GM23338 (cell line): Measurements from ENCODE around the gene PGLYRP2. TPM values are rescaled to one million over a fixed set of nuclear protein-coding genes. Genes with fewer than 3 reads are reported as not detected.

Experiments used
- ATAC-seq: fragments of 200-7000 bp; cut with Tn5 transposase; 3 replicates; pipeline ENCODE4 v1.9.1; 2020
- DNase-seq: peaks from one replicate; pipeline ENCODE4 v3.0.0-alpha.2; 2015; ENCODE audit warnings: low spot score
- H2AFZ ChIP-seq: fragments of 200-600 bp; sonication (generic); 2 replicates; pipeline ENCODE4 v1.8.0; 2016; ENCODE audit warnings: antibody characterized with exemption, mild to moderate bottlenecking, moderate library complexity
- H3F3A ChIP-seq: fragments of 200-600 bp; sonication (generic); replicated peaks from 2 replicates; pipeline ENCODE4 v1.8.0; 2017; ENCODE audit warnings: antibody characterized with exemption, mixed run types, low read depth
- H3K27ac ChIP-seq: fragments of 200-600 bp; sonication (generic); 2 replicates; pipeline ENCODE4 v1.6.1; 2016; ENCODE audit warnings: low read depth
- H3K27me3 ChIP-seq: fragments of 200-600 bp; sonication (generic); 2 replicates; pipeline ENCODE4 v1.8.0; 2016; ENCODE audit warnings: mild to moderate bottlenecking, mixed run types, moderate library complexity; ENCODE audit not compliant: insufficient read depth
- H3K36me3 ChIP-seq: fragments of 200-600 bp; sonication (generic); 2 replicates; pipeline ENCODE4 v1.8.0; 2016; ENCODE audit warnings: mild to moderate bottlenecking; ENCODE audit not compliant: insufficient read depth
- H3K4me1 ChIP-seq: fragments of 200-600 bp; sonication (generic); 2 replicates; pipeline ENCODE4 v1.8.0; 2016; ENCODE audit warnings: mild to moderate bottlenecking, moderate library complexity; ENCODE audit not compliant: insufficient read depth
- H3K4me2 ChIP-seq: fragments of 200-600 bp; sonication (generic); 2 replicates; pipeline ENCODE4 v1.7.1; 2017; ENCODE audit warnings: mixed run types
- H3K4me3 ChIP-seq: fragments of 200-600 bp; sonication (generic); 2 replicates; pipeline ENCODE4 v1.6.1; 2016; ENCODE audit warnings: mixed run types
- H3K79me2 ChIP-seq: fragments of 200-600 bp; sonication (generic); replicated peaks from 2 replicates; pipeline ENCODE4 v1.8.0; 2017; ENCODE audit warnings: mild to moderate bottlenecking; ENCODE audit not compliant: insufficient read depth
- H3K9me2 ChIP-seq: fragments of 200-600 bp; sonication (generic); 2 replicates; pipeline ENCODE4 v1.8.0; 2017; ENCODE audit not compliant: insufficient read depth
- H4K20me1 ChIP-seq: fragments of 200-600 bp; sonication (generic); replicated peaks from 2 replicates; pipeline ENCODE4 v1.8.0; 2017; ENCODE audit warnings: mild to moderate bottlenecking; ENCODE audit not compliant: insufficient read depth
- H3K27ac Mint-ChIP-seq: 2 replicates; pipeline ENCODE4 v1.8.0; 2020; ENCODE audit warnings: inconsistent platforms, mild to moderate bottlenecking, moderate library complexity, mixed read lengths
- H3K27me3 Mint-ChIP-seq: 3 replicates; pipeline ENCODE4 v1.8.0; 2022; ENCODE audit warnings: low read depth, mild to moderate bottlenecking, moderate library complexity, mixed read lengths, inconsistent platforms; ENCODE audit not compliant: insufficient read depth, poor library complexity
- H3K36me3 Mint-ChIP-seq: 3 replicates; pipeline ENCODE4 v1.8.0; 2021; ENCODE audit warnings: low read depth, mild to moderate bottlenecking, inconsistent platforms, moderate library complexity, mixed read lengths
- H3K4me1 Mint-ChIP-seq: 3 replicates; pipeline ENCODE4 v1.8.0; 2020; ENCODE audit warnings: mild to moderate bottlenecking, inconsistent platforms, mixed read lengths
- H3K4me3 Mint-ChIP-seq: 3 replicates; pipeline ENCODE4 v1.8.0; 2021; ENCODE audit warnings: moderate library complexity, mild to moderate bottlenecking, inconsistent platforms, mixed read lengths
- H3K9me3 Mint-ChIP-seq: 3 replicates; pipeline ENCODE4 v1.8.0; 2020; ENCODE audit warnings: moderate library complexity, mild to moderate bottlenecking, inconsistent platforms, mixed read lengths
- CREB1 ChIP-seq: fragments of 250-450 bp; sonication (Bioruptor Pico); IDR thresholded peaks from 2 replicates; pipeline ENCODE4 v1.5.0; 2020; ENCODE audit warnings: low read depth, mild to moderate bottlenecking, moderate library complexity
- EZH2 ChIP-seq: fragments of 200-600 bp; sonication (generic); IDR thresholded peaks from one replicate; pipeline ENCODE4 v1.8.0; 2017; ENCODE audit warnings: antibody characterized with exemption, mild to moderate bottlenecking, low read depth; ENCODE audit not compliant: unreplicated experiment
- EZH2phosphoT487 ChIP-seq: fragments of 200-600 bp; sonication (generic); IDR thresholded peaks from one replicate; pipeline ENCODE4 v1.8.1; 2018; ENCODE audit warnings: antibody characterized with exemption; ENCODE audit not compliant: unreplicated experiment
- JUNB ChIP-seq: IDR thresholded peaks from one replicate; pipeline ENCODE4 v1.6.1; 2016; ENCODE audit warnings: antibody characterized with exemption; ENCODE audit not compliant: unreplicated experiment
- NANOG ChIP-seq: IDR thresholded peaks from 2 replicates; pipeline ENCODE4 v1.6.1; 2016; ENCODE audit warnings: antibody characterized with exemption, borderline replicate concordance
- POLR2AphosphoS5 ChIP-seq: IDR thresholded peaks from 2 replicates; pipeline ENCODE4 v1.6.1; 2016; ENCODE audit warnings: antibody characterized with exemption, low read depth
- STAT1 ChIP-seq: IDR thresholded peaks from one replicate; pipeline ENCODE4 v1.6.1; 2016; ENCODE audit warnings: antibody characterized with exemption; ENCODE audit not compliant: unreplicated experiment
- ZNF114 ChIP-seq: fragments of 250-450 bp; sonication (Bioruptor Pico); IDR thresholded peaks from 2 replicates; pipeline ENCODE4 v1.5.0; 2020; ENCODE audit warnings: mild to moderate bottlenecking, moderate library complexity
- ZNF331 ChIP-seq: fragments of 250-450 bp; sonication (Bioruptor Pico); IDR thresholded peaks from 2 replicates; pipeline ENCODE4 v1.5.0; 2020; ENCODE audit warnings: low read depth, mild to moderate bottlenecking, moderate library complexity
- polyA plus RNA-seq: library from polyadenylated mRNA; unstranded; fragments of >200 nt; fragmentation: Nextera tagmentation; extraction: Ambion mirVana; gene quantifications from 2 replicates; pipeline ENCODE4 v1.2.1, GENCODE V29; 2016
- total RNA-seq: library from RNA; depleted of rRNA; stranded (reverse); fragments of >200 nt; shearing (Covaris generic); gene quantifications from 2 replicates; pipeline ENCODE4 v1.2.3, GENCODE V29; 2014
- TF ChIP-seq, protein P1 (sequence below): IDR thresholded peaks from one replicate; pipeline ENCODE4 v1.6.1; 2018; ENCODE audit warnings: antibody characterized with exemption; ENCODE audit not compliant: unreplicated experiment
- TF ChIP-seq, protein P2 (sequence below): fragments of 250-450 bp; sonication (Bioruptor Pico); IDR thresholded peaks from 2 replicates; pipeline ENCODE4 v1.5.0; 2020; ENCODE audit warnings: mild to moderate bottlenecking, moderate library complexity

PGLYRP2 gene
- total and polyA plus RNA-seq, 2 experiments from 2014 or later = not detected

- no peaks in the 10 kb centered on the region for H3K4me1 Mint-ChIP-seq
- peaks cover 97% of the 10 kb centered on the region for H3K9me3 Mint-ChIP-seq
- Histone ChIP-seq H3K4me3 (no peak overlapping the region), H3F3A (no peaks in the 10 kb centered on the region), H4K20me1 (no peaks in the 10 kb centered on the region), H3K27me3 (no peaks in the 10 kb centered on the region), H3K27ac (no peak overlapping the region), H3K9me2 (no peaks in the 10 kb centered on the region), H3K79me2 (no peaks in the 10 kb centered on the region), H3K4me2 (no peak overlapping the region), H2AFZ (no peak overlapping the region), H3K4me1 (no peaks in the 10 kb centered on the region), H3K36me3 (no peaks in the 10 kb centered on the region)
- ATAC-seq (no peak), DNase-seq (no peak)
- no peak for TF ChIP-seq EZH2
- no peak for TF ChIP-seq JUNB
- no peak for TF ChIP-seq POLR2AphosphoS5
- no peak for TF ChIP-seq STAT1
- TF ChIP-seq, protein P1, sequence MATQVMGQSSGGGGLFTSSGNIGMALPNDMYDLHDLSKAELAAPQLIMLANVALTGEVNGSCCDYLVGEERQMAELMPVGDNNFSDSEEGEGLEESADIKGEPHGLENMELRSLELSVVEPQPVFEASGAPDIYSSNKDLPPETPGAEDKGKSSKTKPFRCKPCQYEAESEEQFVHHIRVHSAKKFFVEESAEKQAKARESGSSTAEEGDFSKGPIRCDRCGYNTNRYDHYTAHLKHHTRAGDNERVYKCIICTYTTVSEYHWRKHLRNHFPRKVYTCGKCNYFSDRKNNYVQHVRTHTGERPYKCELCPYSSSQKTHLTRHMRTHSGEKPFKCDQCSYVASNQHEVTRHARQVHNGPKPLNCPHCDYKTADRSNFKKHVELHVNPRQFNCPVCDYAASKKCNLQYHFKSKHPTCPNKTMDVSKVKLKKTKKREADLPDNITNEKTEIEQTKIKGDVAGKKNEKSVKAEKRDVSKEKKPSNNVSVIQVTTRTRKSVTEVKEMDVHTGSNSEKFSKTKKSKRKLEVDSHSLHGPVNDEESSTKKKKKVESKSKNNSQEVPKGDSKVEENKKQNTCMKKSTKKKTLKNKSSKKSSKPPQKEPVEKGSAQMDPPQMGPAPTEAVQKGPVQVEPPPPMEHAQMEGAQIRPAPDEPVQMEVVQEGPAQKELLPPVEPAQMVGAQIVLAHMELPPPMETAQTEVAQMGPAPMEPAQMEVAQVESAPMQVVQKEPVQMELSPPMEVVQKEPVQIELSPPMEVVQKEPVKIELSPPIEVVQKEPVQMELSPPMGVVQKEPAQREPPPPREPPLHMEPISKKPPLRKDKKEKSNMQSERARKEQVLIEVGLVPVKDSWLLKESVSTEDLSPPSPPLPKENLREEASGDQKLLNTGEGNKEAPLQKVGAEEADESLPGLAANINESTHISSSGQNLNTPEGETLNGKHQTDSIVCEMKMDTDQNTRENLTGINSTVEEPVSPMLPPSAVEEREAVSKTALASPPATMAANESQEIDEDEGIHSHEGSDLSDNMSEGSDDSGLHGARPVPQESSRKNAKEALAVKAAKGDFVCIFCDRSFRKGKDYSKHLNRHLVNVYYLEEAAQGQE = no peak
- no peak for TF ChIP-seq ZNF114
- no peak for TF ChIP-seq EZH2phosphoT487
- TF ChIP-seq, protein P2, sequence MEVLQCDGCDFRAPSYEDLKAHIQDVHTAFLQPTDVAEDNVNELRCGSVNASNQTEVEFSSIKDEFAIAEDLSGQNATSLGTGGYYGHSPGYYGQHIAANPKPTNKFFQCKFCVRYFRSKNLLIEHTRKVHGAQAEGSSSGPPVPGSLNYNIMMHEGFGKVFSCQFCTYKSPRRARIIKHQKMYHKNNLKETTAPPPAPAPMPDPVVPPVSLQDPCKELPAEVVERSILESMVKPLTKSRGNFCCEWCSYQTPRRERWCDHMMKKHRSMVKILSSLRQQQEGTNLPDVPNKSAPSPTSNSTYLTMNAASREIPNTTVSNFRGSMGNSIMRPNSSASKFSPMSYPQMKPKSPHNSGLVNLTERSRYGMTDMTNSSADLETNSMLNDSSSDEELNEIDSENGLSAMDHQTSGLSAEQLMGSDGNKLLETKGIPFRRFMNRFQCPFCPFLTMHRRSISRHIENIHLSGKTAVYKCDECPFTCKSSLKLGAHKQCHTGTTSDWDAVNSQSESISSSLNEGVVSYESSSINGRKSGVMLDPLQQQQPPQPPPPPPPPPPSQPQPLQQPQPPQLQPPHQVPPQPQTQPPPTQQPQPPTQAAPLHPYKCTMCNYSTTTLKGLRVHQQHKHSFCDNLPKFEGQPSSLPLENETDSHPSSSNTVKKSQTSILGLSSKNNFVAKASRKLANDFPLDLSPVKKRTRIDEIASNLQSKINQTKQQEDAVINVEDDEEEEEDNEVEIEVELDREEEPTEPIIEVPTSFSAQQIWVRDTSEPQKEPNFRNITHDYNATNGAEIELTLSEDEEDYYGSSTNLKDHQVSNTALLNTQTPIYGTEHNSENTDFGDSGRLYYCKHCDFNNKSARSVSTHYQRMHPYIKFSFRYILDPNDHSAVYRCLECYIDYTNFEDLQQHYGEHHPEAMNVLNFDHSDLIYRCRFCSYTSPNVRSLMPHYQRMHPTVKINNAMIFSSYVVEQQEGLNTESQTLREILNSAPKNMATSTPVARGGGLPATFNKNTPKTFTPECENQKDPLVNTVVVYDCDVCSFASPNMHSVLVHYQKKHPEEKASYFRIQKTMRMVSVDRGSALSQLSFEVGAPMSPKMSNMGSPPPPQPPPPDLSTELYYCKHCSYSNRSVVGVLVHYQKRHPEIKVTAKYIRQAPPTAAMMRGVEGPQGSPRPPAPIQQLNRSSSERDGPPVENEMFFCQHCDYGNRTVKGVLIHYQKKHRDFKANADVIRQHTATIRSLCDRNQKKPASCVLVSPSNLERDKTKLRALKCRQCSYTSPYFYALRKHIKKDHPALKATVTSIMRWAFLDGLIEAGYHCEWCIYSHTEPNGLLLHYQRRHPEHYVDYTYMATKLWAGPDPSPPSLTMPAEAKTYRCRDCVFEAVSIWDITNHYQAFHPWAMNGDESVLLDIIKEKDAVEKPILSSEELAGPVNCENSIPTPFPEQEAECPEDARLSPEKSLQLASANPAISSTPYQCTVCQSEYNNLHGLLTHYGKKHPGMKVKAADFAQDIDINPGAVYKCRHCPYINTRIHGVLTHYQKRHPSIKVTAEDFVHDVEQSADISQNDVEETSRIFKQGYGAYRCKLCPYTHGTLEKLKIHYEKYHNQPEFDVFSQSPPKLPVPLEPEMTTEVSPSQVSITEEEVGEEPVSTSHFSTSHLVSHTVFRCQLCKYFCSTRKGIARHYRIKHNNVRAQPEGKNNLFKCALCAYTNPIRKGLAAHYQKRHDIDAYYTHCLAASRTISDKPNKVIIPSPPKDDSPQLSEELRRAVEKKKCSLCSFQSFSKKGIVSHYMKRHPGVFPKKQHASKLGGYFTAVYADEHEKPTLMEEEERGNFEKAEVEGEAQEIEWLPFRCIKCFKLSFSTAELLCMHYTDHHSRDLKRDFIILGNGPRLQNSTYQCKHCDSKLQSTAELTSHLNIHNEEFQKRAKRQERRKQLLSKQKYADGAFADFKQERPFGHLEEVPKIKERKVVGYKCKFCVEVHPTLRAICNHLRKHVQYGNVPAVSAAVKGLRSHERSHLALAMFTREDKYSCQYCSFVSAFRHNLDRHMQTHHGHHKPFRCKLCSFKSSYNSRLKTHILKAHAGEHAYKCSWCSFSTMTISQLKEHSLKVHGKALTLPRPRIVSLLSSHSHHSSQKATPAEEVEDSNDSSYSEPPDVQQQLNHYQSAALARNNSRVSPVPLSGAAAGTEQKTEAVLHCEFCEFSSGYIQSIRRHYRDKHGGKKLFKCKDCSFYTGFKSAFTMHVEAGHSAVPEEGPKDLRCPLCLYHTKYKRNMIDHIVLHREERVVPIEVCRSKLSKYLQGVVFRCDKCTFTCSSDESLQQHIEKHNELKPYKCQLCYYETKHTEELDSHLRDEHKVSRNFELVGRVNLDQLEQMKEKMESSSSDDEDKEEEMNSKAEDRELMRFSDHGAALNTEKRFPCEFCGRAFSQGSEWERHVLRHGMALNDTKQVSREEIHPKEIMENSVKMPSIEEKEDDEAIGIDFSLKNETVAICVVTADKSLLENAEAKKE (CRISPR knock-in tag) = no peak
- TF ChIP-seq CREB1 (CRISPR knock-in tag) = no peak
- TF ChIP-seq ZNF331 (CRISPR knock-in tag) = no peak
- no peak for TF ChIP-seq NANOG
- H3K36me3 Mint-ChIP-seq = peaks cover 39% of the 10 kb centered on the region
- H3K27me3 Mint-ChIP-seq = peaks cover 7% of the 10 kb centered on the region
- H3K27ac Mint-ChIP-seq = no peak overlapping the region
- no peak overlapping the region for H3K4me3 Mint-ChIP-seq
Measured at GRCh38 chr19:15519433-15519976, 40.2 kb upstream of the PGLYRP2 start.
